Activated CD4-positive, alpha-beta T cell treated with anti-CD3 and anti-CD28 coated beads, Interleukin-2, amount 50 U/mL, for 4 hours (primary cell): ENCODE results near the gene HRH3.

ENCODE experiments used
- DNase-seq, 2 experiments: peaks; one replicate each; pipeline ENCODE4 v3.0.0-alpha.2; 2020

Gene HRH3

DNA sequence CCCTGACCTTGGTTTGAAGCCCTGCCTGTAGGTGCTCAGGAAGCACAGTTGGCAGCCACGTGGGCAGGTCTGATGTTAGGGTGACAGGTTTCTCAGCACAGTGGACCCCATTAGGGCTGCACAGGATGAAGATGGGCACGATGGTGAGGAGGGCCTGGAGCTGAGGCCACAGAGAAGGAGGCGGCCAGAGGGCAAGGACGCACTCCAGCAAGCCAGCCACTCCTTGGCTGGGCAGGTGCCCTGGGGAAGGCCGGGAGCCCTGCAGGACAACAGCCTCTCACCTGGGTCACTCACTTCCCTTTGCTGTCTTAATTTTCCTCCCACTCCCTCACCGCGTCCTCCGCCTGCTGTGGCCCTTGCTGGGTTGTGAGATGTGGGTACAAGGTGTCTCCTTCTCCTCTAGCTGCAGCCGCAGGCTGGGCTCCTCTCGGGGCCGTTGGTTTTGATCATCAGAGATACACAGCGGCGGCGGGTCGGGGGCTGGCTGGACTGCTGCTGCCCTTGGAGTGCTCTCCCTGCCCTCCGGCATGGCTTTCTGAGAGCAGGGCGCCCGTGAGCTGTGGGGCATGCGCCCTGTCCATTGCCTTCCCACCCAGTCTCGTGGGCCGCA, 23.9 kb upstream of the HRH3 start:
- DNase-seq = no peak

DNA sequence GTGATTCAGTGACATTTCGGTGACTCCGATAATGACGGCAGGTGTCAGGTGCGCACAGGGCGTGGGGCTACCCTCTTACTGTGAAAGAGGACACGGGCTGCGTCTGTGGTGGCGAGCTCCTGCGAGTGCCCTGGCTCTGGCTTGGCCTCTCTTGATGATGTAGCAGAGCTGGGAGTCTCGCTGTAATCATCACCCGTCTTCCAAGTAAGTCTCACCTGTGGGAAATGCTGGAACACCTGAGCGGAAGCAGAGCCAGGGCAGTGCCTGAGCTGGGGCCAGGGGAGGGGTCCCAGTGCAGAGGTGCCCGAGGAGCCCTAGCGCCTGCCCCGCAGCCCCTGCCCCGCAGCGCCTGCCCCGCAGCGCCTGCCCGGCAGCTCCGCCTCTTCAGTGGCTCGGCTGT, 23.0 kb upstream of the HRH3 start:
- DNase-seq = no peak

DNA sequence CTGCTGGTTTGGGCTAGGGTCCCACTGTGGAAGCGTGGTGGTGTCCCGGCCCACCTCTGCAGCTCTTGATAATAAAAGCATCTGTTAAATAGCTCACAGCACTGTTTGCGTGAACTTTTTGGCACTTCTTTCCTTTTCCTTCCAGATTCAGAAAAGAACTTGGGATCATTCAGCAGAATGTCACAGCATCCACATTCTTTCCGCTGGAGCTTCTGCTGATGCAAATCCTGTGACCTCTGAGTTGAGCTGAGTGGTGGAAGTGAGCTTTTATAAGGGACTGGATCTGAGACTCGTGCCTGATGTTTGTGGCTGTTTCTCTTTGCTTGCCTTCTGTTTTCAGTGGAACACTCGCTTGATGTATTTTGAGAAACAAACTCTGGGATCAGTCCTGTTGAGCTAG, 22.1 kb upstream of the HRH3 start:
- DNase-seq = no peak

DNA sequence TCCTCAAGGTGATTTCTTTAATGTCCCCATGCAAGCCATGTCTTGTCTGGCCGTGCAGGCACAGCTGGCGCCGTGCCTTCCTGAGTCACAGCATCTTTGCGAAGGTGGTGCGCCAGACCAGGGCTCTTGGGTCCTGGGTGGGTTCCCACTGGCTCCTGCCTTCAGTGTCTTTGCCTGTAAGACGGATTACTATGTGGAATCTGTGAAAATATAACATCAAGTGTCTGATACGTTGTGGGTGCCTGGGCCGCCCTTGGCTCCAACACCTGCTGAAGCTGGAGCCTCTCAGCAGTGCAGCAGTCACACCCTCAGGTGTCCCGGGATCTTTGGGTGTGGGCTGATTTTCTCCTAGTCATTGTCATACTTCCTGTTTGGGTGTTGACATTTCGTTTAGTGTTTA, 21.4 kb upstream of the HRH3 start:
- DNase-seq = no peak

DNA sequence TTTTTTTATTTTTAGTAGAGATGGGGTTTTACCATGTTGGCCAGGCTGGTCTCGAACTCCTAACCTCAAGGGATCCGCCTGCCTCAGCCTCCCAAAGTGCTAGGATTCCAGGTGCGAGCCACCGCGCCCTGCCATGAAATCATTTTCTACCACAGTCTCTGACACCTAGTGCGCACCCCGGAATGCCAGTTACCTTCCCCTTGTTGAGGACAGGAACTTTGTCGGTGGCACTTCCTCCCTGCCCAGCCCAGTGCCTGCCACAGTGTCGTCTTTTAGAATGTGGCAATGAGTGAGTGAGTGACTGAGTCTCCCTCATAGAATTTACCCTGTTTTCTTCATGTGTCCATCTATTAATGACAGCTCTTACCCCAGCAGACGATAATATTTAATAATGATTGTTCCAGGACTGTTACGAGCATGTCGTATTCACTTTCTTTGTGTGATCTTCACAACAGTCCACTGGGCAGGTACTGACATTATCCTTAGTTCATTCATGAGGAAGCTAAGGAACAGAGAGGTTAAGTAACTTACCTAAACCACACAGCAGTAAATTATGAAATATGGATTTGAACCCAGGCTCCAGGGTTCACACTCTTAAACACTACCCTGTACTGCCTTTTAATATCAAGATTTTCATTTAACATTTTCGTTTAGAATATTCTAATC, 20.1 kb upstream of the HRH3 start:
- no peak for DNase-seq

DNA sequence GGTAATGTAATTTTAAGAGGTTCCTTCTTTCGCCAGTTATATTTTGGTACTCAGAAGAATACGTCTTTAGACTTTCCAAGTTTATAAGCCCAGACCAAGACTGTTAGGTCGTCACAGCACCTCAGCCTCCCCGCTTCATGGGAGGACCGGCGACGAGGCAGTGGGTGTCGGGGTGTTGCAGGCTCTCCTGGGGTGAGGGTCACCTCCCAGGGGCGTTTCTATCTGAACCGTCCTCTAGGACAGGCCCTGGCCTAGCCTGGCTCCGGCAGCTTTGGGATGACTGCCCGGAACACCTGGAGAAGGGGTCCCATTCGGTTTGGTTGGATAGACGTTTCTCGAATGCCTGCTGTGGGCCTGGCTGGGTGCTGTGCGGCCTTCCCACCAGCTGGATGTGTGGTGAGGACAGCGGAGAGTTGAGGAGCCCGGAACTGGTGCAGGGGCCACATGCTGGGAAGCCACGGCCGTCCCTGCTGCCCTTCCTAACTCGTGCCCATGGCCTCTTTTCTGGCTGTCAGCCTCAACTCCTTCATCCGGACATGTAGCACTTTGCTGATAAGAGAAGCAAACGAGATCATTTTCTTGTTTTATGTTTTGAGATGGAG, 19.3 kb upstream of the HRH3 start:
- no peak for DNase-seq

DNA sequence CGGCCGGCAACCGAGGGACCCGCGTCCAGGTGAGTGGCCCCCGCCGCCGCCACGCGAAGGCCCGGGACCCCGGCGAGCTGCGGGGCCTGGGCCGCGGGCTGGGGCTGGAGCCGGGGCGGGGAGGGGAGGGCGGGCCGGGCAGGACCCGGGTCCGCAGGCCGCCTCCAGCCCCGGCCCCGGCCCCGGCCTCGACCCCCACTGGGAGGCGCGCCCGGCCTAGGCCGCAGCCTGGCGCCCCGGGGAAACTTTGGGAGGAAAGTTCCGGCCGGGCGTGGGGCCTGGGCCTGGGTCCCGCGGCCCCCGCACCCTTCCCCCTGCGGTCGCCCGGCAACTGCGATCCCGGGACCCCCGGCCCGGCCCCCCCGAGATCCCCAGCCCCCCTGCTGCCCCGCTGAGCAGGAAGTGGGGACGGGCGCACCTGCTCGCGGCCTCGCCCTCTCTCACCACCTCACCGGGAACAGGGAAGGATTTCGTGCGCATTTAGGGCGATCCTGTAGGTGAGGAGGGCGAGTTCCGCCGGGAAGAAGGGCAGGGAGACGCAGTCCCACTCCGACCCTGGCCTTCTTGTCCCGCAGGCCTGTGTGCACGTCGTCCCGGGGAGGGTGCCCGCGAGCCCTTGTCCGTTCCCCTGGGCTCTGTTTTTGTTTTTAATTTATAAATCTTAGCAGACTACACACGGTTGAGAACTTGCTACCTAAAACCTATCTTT, 18.6 kb upstream of the HRH3 start:
- no peak for DNase-seq

DNA sequence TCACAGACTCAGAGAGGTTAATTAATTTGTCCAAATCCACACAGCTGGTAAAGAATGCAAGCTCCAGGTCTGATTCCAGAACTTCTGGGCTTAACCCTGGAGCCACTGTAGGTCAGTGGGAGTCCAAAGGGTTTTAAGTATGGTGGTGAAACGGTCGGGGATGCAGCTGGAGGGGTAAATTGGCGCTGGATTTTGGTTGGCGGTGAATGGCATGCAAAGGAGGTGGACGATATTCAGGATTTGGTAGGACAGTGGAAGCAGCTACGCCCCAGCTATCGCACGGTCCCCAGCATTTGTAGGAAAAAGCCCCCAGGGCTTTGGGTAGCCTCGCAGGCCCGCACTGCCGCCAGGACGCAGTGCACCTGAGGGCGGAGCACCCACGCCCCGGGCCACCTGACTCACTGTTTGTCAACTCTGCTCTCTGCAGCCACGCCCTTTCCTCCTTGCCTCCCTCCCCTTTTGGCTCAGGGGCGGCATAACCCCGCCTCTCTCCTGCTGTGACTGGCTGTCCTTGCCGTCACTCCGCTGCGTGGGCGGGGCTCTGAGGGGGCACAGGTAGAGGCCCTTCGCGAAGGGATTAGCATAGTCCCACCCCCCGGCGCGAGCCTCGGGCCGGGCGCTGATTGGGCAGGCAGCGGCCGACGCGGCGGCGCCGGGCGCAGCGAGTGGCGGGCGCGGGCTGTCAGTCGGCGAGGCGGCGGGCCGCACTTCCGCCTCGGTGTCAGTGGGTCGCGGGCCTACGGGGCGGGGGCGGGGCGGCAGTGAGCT, 17.9 kb upstream of the HRH3 start, which contains the start of gene OSBPL2:
Gene OSBPL2 (plus strand): TSS at position 721 of the 768 bp plus-strand sequence. CDS start 17,664 bp downstream, outside the sequence.
- DNase-seq = peak; percentile 100

DNA sequence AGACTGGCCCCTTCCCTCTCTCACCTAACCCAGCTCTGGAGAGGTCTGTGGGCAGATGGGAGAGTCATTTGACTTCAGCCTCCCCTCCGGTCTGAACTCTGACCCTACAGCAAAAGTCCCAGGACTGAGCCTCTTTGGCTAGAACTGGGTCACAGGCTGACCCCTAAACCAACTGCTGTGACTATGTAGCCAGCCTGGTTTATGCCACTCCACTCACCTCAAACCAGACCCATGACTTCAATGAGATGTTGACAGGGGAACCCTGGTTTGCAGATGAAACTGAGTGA, 17.4 kb upstream of the HRH3 start:
- no peak for DNase-seq

DNA sequence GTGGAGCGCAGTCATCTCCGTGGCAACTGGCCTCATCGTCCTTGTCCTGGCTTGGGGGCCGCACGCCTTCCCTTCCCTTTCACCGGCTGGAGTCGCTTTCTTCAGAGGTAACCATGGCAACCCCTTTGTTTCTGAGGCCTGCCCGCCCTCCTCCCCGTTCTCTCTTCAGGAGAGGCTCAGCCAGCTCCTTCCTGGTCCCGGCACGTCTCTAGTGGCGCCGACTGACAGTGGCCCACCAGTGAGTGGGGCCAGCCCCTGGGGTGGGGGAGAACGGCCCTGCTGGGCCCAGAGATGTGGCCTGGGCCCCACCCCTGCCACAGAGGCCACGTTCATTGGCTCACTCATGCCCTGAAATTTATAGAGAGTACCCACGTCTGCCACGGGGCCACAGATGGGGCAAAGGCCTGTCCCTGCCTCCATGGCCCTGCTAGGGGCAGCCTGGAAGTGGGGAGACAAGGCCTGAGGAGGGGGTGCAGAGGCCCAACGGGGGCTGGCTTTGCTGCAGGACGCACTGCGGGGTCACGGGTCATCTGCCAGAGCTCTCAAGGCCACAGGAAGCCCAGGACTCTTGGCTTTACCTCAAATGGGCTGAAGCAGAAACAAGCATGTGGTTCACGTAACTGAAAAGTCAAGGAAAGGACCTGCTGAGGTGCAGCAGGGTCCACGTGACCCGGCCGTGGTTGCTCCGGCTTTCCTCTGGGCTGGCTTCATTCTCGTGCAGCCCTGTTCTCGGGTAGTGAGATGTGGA, 16.9 kb upstream of the HRH3 start:
- no peak for DNase-seq

DNA sequence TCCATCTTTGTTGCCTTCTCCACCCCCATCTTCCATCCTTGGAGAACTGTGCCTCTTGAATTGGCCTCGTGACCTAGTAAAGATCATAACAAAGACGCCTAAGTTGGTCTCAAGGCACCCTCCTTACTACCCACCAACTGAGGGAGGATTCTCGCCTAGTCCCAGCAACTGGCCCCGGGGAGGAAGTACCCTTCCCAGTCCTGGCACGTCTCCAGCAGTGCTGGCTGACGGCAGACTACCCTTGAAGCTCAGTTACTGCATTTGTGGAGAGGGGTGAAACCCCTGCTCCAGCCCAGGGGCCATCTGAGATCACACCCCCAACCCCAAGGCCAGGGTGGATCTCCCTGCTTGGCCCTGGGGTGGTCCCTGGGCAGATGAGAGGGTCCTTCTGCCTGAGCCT, 16.1 kb upstream of the HRH3 start:
- DNase-seq = no peak

DNA sequence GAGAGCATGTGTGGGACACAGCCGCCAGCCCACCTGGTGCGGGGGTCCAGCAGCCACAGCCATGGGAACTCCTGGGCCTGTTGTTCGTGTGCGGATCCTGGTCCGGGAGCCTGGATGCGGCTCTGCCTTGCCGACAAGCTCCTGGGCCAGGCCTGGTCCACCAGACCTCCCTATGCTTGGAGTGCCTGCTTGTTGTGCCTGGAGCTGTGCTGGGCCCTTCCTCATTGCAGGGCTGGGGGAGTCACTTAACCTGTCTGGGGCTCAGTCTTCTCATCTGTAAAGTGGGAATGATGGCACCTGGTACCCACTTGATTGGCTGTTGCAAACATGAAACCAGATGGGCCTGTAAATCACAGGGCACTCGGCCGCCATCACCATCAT, 15.7 kb upstream of the HRH3 start:
- no peak for DNase-seq

DNA sequence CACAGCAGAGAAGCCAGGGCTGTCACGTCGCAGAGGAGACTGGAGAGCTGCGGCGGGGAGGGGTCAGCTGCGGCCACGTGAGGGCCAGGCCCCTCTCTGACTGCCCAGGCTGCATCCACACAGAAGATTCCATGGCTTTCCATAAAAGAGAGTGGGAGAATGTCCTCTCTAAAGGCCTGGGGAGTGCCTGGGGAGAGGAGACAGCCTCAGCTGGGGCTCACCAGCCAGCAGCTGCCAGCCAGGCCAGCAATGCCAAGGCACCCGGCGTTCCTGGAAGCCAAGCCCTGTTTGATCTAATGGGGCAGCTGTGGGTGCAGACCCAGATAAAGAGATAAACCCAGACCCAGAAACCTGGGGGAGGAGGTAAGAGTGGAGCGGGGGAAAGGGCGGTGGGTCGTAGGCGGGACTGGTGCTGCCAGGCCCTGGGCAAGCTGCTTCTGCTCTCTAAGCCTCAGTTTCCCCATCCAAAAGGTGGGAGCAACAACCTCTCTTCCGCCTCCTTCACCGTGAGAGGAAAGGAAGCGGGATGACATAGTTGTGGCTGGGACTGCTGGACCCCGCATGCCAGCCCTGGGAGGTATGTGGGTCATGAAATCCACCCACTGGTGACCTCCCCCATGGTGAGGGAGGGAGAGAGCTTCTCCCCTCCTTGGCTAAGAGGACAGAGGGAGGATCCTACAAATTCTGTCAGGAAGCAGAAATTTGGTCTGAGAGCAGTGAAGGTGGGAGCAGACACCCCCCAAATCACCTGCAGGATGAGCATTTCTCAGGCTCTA, 15.1 kb upstream of the HRH3 start:
- no peak for DNase-seq

DNA sequence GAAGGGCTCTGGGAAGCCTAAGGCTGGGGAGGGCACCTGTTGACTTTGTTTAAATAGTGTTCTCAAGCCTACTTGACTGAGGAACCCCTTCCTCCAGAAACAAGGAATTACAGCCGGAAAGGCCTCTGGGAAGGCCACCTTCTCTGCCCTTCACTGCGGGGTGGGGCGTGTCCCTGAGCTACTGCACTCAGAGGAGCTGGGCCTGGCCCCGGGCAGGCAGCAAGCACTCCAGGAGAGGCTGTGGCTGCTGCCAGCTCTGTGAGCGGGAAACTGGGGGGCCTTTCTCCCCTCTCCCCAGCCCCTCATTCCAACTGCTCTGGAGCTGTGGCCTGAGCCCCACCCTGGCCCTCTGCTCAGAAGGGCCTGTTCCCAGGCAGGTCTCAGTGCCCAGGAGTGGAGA, 14.3 kb upstream of the HRH3 start:
- no peak for DNase-seq

DNA sequence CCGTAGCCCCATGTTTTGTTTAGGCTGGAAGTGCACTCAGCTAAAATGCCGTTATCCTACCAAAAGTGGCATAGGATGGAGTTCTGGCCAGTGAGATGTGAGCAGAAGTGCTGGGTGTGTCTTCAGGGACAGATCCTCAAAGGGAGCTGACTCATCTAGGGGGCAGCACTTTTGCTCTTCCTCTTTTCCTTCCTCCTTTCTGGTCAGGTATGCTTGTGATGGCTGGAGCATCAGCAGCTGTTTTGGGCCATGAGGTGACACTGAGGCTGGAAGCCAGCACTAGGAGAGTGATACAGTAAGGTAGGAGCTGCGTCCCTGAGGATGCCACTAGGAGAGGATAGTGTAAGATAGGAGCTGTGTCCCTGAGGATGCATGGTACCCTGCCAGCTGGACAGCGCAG, 13.6 kb upstream of the HRH3 start:
- DNase-seq = no peak

DNA sequence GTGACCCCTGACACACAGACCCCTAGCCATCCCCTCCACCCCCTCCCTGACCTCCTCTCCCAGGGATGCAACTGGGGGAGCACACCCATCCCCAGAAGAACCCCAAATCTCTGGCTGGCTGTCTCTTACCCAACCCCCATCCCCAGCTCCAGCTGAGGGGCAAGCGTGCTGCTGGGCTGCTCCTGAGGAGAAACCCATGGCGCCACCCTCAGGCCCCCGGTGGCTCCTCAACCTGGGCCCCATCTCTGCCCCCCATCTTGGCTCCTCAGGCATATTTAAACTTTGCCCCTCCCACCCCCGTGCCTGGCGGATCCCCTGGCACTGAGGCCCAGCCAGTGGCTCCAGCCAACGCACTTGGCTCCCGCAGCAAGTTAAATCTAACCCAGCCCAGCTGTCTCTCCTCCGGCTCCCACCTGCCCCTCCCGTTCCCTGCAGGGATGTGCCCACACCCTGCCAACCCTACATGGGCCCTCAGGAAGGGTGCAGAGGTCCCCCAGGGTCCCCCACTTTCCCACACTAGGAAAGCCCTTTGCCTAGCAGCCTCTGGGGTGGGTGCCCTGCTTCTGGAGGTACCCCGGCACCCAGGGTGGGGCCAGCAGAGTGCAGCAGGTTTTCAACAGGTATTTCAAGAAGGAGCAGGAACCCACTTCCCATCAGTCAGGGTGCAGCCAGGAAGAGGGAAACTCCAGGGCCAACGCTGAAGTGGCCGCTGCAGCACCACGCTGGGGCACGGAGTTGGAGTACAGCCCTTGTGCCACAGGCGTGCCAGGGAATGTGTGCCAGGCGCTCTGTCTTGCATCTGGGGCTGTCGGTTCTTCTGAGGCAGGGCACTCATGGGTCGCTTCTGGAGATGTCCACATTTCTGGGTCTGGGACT, 12.9 kb upstream of the HRH3 start:
- DNase-seq = no peak

DNA sequence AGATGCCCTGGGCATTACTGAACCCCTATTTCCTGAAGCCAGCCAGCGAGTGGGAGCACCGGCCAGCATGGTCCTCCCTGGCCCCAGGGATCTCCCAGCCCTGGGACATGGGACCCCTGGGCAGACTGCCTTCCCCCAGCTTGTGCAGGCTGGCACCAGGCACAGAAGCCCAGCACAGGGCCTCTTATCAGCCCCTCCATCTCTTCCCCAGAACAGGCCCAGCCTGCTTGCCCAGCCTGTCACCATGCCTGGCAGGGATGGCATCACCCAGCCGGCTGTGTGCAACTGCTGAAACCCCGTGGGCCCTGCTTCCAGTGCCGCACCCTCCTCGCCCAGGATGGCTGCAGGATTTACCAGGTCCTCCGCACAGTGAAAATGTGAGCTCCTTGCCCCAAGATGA, 12.1 kb upstream of the HRH3 start:
- no peak for DNase-seq

DNA sequence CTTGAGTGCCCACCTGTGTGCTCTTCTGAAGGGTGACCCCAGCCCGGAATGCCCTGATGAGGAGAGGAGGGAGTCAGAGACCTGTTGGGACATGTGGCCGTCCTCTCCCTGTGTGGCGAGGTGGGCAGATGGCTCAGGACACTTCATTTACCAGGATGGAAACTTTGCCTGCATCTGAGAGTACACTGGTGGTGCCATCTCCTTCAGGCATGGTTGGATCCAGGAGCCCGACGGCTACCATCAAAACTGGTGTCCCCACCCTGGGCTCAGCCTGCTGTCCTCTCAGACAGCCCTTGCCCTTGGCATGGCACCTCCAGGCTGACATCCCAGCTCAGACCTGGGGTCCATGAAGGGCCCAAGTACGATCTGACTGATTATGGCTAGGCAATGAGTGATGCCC, 11.2 kb upstream of the HRH3 start:
- DNase-seq = no peak

DNA sequence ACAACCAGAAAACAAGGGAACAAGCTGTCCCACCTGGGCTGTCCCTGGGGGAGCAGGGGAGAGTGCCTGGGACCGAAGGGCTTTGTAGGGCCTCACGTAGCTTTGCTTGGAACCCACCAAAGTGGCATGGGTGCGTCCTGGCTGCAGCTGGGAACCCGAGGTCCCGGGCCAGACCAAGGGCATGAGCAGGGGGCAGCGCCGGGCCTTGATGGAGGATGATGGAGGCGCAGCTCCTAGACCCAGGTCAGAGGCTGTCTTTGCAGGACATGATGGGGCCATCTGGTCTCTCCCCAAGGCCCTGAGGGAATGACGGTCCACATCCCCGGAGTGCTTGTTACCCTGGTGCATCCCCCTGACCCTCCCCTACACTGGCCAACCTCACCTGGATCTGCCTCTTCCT, 10.6 kb upstream of the HRH3 start:
- DNase-seq = no peak

DNA sequence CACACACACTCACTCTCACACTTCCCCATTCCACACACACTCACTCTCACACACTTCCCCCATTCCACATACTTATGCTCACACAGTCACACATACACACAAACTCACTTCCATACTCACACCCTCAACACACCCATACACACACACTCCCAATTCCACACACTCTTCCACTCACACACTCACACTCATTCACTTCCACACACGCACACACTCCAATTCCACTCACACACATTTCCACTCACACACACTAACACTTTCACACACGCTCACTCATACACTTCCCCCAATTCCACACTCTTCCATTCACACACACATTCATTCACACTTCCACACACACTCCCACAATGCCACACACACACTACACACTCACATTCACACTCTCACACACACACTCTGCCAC, 10.2 kb upstream of the HRH3 start:
- DNase-seq = no peak

DNA sequence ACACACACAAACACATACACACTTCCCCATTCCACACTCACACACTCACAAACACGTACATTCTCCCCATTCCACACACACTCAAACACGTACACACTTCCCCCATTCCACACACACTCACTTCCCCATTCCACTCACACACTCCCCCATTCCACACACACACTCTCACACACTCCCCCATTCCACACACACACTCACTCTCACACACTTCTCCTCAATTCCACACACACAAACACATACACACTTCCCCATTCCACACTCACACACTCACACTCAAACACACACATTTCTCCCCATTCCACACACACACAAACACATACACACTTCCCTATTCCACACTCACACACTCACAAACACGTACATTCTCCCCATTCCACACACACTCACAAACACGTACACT, 9.6 kb upstream of the HRH3 start:
- no peak for DNase-seq
